Thoracic aorta (tissue), 2 donors: ENCODE measurements around the gene CFAP97D2. TPM values are rescaled to one million over a fixed set of nuclear protein-coding genes. Genes with fewer than 3 reads are reported as not detected.

ENCODE experiments used
- ATAC-seq: fragments of 150-250 bp; one replicate; pipeline ENCODE4 v1.8.0; 2017; ENCODE audit warnings: low read depth; ENCODE audit not compliant: insufficient number of reproducible peaks, low FRiP score
- DNase-seq: peaks from one replicate; pipeline ENCODE4 v3.0.0-alpha.2; 2020; ENCODE audit warnings: low spot score
- H3K27ac ChIP-seq, 2 donors: fragments of 200-600 bp; sonication (generic); 1 replicate in 1 of 2; 2 replicates in 1 of 2; pipeline ENCODE4 v1.5.1; 2016; ENCODE audit warnings: mild to moderate bottlenecking in 2 of 2, moderate library complexity in 2 of 2
- H3K27me3 ChIP-seq: fragments of 200-600 bp; sonication (generic); replicated peaks from 2 replicates; pipeline ENCODE4 v1.6.0; 2016; ENCODE audit warnings: mild to moderate bottlenecking; ENCODE audit not compliant: insufficient read depth
- H3K36me3 ChIP-seq: fragments of 200-600 bp; sonication (generic); one replicate; pipeline ENCODE4 v1.5.1; 2016
- H3K4me1 ChIP-seq, 2 donors: fragments of 200-600 bp; sonication (generic); 1 replicate in 1 of 2; 2 replicates in 1 of 2; pipeline versions ENCODE4 v1.5.1 to v1.6.0; 2016; ENCODE audit warnings: low read depth in 2 of 2, mild to moderate bottlenecking in 1 of 2; ENCODE audit not compliant: control insufficient read depth in 1 of 2
- H3K4me3 ChIP-seq: fragments of 200-600 bp; sonication (generic); 2 replicates; pipeline ENCODE4 v1.5.1; 2016; ENCODE audit warnings: mild to moderate bottlenecking
- H3K9me3 ChIP-seq: fragments of 200-600 bp; sonication (generic); 2 replicates; pipeline ENCODE4 v1.5.1; 2016
- CTCF ChIP-seq: fragments of 200-600 bp; sonication (generic); IDR thresholded peaks from one replicate; pipeline ENCODE4 v1.5.1; 2019; ENCODE audit warnings: antibody characterized with exemption
- total RNA-seq, 2 donors: library from RNA; depleted of rRNA; stranded (reverse); fragments of >200 nt; gene quantifications; one replicate each; pipeline versions ENCODE4 v1.1.0 to v1.2.3, GENCODE V29; 2016

Gene CFAP97D2
- total RNA-seq, 2 donors from 2014 or later: not detected

DNA sequence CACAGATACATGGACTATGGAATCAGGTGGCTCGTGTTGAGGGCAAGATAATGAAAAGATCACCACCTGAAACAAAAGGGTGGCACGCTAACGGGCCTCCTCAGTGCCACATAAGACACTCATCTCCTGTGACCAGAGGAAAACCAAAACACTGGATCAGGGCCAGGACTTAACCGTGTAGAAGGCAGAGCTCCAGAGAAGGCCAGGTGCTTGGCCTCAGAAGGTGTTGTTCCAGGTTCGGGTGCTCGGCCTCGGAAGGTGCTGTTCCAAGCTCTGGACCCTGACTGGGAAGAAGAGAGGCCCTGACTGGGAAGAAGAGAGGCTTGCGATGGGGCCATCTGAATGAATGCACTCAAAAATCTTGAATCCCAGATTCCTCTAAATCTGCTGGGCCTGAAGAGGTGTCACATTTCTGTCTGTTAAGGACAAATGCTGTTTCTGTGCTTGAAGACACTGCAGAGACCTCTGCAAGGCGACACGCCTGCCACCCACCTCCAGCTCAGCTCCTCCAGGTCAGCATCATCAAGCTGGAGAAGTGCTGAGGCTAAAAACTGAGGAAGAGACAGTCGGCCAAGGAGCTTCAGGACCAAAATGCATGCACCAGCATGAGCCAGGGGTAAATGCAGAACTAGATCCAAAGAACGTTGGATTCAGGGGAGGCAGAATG is 44.0 kb upstream of the CFAP97D2 start:
- no peak for DNase-seq
- no peak for TF ChIP-seq CTCF
- Histone ChIP-seq H3K36me3 (no peaks in the 10 kb centered on the region), H3K27ac (peak overlapping the region in 1 of 2 donors; percentile 41), H3K4me1 (peaks cover 7 to 10% of the 10 kb centered on the region in 2 donors), H3K4me3 (no peak overlapping the region), H3K27me3 (no peaks in the 10 kb centered on the region), H3K9me3 (no peaks in the 10 kb centered on the region)
- no peak for ATAC-seq

DNA sequence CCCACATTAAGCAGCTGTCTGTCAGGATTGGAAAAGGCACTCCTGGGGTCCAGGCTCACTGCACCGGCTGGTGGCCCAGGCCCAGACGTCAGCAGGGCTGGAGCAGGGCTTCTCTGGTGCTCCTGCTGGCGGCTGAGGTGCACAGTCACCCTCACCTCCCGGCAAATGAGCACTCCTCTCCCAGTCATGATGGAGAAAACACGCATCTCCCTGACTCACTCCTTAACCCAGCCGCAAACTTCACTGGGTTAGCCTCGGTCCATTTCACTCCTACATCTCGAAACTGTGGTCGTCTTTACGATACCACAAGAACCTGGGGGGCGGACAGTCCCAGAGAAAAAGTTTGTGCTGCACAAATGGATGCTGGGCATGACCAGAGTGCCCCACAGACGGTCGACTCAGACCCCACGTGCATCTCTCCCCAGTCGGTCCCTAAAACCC is 43.3 kb upstream of the CFAP97D2 start:
- Histone ChIP-seq H3K27me3 (no peaks in the 10 kb centered on the region), H3K36me3 (no peaks in the 10 kb centered on the region), H3K27ac (no peak overlapping the region), H3K4me1 (peaks cover under 1 to 8% of the 10 kb centered on the region in 2 donors), H3K4me3 (no peak overlapping the region), H3K9me3 (no peaks in the 10 kb centered on the region)
- TF ChIP-seq CTCF: no peak
- ATAC-seq: no peak
- DNase-seq: no peak

- Histone ChIP-seq H3K36me3 (no peaks in the 10 kb centered on the region), H3K27ac (no peak overlapping the region), H3K9me3 (no peaks in the 10 kb centered on the region), H3K4me3 (no peak overlapping the region), H3K4me1 (peaks cover 0 to 6% of the 10 kb centered on the region in 2 donors), H3K27me3 (no peaks in the 10 kb centered on the region)
- no peak for ATAC-seq
- DNase-seq: no peak
- no peak for TF ChIP-seq CTCF
These were observed 42.5 kb upstream of the CFAP97D2 start for GRCh38 chr13:114136576-114136975.

GRCh38 chr13:114140131-114140905 is 38.7 kb upstream of the CFAP97D2 start:
- Histone ChIP-seq H3K27me3 (no peaks in the 10 kb centered on the region), H3K27ac (no peak overlapping the region), H3K9me3 (no peaks in the 10 kb centered on the region), H3K4me3 (peak overlapping the region; percentile 2), H3K4me1 (peaks cover 0 to 6% of the 10 kb centered on the region in 2 donors), H3K36me3 (no peaks in the 10 kb centered on the region)
- DNase-seq: no peak
- TF ChIP-seq CTCF: no peak
- ATAC-seq: no peak

DNA sequence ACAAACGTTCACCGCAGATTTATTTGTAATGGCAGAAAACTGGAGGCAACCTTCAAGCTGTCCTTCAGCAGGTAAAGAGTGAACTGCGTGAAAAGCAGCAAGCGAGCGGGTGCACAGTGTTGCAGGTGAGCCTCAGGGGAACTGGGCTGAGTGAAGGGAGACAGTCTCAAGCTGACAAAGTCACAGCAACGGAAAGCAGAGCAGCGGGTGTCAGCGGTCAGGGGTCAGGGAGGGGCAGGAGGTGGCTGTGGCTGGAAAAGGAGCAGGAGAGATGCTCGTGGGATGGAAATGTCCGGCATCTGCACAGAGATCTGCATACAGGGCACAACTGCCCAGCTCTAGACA is 38.2 kb upstream of the CFAP97D2 start:
- DNase-seq (no peak), ATAC-seq (no peak)
- H3K27me3 ChIP-seq: no peaks in the 10 kb centered on the region
- peaks cover 0 to 6% of the 10 kb centered on the region in 2 donors for H3K4me1 ChIP-seq
- H3K36me3 ChIP-seq: no peaks in the 10 kb centered on the region
- no peak overlapping the region for H3K27ac ChIP-seq
- H3K4me3 ChIP-seq: no peak overlapping the region
- H3K9me3 ChIP-seq: no peaks in the 10 kb centered on the region
- no peak for TF ChIP-seq CTCF
